Measurements from ENCODE around the gene DPP10.

GRCh38 chr2:115691409-115691808 lies 1249.0 kb downstream of the DPP10 start:
- TF ChIP-seq ZNF202 (tag by site-specific recombination; IDR thresholded peaks at IDR 0.05; ENCODE audit: borderline replicate concordance) (no peak), ZNF776 (tag by site-specific recombination; IDR thresholded peaks at IDR 0.05; ENCODE audit: borderline replicate concordance) (no peak)
